Right hindlimb (tissue), 1 donor: Measurements from ENCODE around the gene LRP6.

Experiments
- DNase-seq: peaks from one replicate; pipeline ENCODE4 v3.0.0-alpha.2; 2018

Gene LRP6

GRCh38 chr12:12069821-12070548 is 196.9 kb downstream of the LRP6 start:
- DNase-seq = no peak

- no peak for DNase-seq
These were observed 198.1 kb downstream of the LRP6 start for GRCh38 chr12:12068751-12069150.
